Calu3 (cell line): ENCODE measurements around the gene PPP1R3G. TPM values are rescaled to one million over a fixed set of nuclear protein-coding genes. Genes with fewer than 3 reads are reported as not detected.

Experiments
- BruUV-seq: library from RNA; stranded (reverse); fragments of 400-500 nt; replicated peaks from 2 replicates; lab custom pipeline; 2021; lab: Mats Ljungman, UMichigan
- CTCF ChIA-PET: fragments of 300-600 bp; sonication (Branson Sonifier 250); formaldehyde crosslinking; loops from one replicate; lab custom pipeline; 2022; ENCODE audit warnings: antibody characterized with exemption; lab: Charles Lee
- DNase-seq: peaks from one replicate; pipeline ENCODE4 v3.0.0; 2022
- H3K27ac Mint-ChIP-seq: one replicate; pipeline ENCODE4 v1.8.0; 2022; ENCODE audit warnings: mixed read lengths; ENCODE audit not compliant: unreplicated experiment
- H3K27me3 Mint-ChIP-seq: one replicate; pipeline ENCODE4 v1.8.0; 2022; ENCODE audit warnings: mixed read lengths; ENCODE audit not compliant: unreplicated experiment
- H3K36me3 Mint-ChIP-seq: one replicate; pipeline ENCODE4 v1.8.0; 2022; ENCODE audit warnings: mild to moderate bottlenecking, moderate library complexity, mixed read lengths; ENCODE audit not compliant: insufficient read depth, unreplicated experiment
- H3K4me1 Mint-ChIP-seq: one replicate; pipeline ENCODE4 v1.8.0; 2022; ENCODE audit warnings: mild to moderate bottlenecking, low read depth, mixed read lengths; ENCODE audit not compliant: unreplicated experiment
- H3K4me3 Mint-ChIP-seq: one replicate; pipeline ENCODE4 v1.8.0; 2022; ENCODE audit warnings: mild to moderate bottlenecking, low read depth, moderate library complexity, mixed read lengths; ENCODE audit not compliant: unreplicated experiment
- H3K9me3 Mint-ChIP-seq: one replicate; pipeline ENCODE4 v1.8.0; 2022; ENCODE audit warnings: low read depth, mixed read lengths; ENCODE audit not compliant: unreplicated experiment
- intact Hi-C: fragments of 100-400 bp; cut with micrococcal nuclease; formaldehyde crosslinking; loops from one replicate; pipeline ENCODE4 v1.10.0; 2022; ENCODE audit not compliant: unreplicated experiment
- total RNA-seq: library from RNA; stranded (reverse); gene quantifications from 2 replicates; pipeline ENCODE4 v1.2.3, GENCODE V29; 2022
- TF ChIP-seq, protein P1 (sequence below): fragments of 200-600 bp; IDR thresholded peaks from one replicate; pipeline ENCODE4 v1.8.0; 2022; ENCODE audit warnings: antibody characterized with exemption; ENCODE audit not compliant: unreplicated experiment

The PPP1R3G gene
- total RNA-seq, 1 experiment from 2014 or later = 0.07 TPM

DNA sequence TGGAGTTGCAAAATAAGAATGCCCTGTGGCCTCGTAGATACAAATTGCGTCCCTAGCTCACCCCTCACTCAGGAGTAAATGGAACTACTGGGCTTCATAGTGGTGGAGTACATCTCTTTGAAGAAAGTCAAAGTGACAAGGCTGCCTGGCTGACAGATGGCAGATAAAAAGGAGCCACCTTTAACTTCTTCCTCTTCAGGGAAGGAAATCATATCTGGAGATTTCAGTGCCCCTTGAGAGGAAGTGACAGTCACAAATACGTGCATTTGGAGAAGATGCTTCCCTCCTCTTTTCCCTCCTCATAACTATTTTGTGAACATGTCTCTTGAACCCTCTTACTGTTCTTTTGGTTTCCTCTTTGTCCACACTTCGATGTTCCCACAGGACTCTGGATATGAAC is 43.2 kb downstream of the PPP1R3G start:
- CTCF ChIA-PET = no interaction called here
- H3K4me1 Mint-ChIP-seq = no peaks in the 10 kb centered on the region
- no peak for DNase-seq
- no peaks in the 10 kb centered on the region for H3K36me3 Mint-ChIP-seq
- no TSS peak for BruUV-seq
- H3K27ac Mint-ChIP-seq = no peak overlapping the region
- intact Hi-C loops = no loop called here
- no peak overlapping the region for H3K4me3 Mint-ChIP-seq
- H3K27me3 Mint-ChIP-seq = no peaks in the 10 kb centered on the region
- TF ChIP-seq, protein P1, sequence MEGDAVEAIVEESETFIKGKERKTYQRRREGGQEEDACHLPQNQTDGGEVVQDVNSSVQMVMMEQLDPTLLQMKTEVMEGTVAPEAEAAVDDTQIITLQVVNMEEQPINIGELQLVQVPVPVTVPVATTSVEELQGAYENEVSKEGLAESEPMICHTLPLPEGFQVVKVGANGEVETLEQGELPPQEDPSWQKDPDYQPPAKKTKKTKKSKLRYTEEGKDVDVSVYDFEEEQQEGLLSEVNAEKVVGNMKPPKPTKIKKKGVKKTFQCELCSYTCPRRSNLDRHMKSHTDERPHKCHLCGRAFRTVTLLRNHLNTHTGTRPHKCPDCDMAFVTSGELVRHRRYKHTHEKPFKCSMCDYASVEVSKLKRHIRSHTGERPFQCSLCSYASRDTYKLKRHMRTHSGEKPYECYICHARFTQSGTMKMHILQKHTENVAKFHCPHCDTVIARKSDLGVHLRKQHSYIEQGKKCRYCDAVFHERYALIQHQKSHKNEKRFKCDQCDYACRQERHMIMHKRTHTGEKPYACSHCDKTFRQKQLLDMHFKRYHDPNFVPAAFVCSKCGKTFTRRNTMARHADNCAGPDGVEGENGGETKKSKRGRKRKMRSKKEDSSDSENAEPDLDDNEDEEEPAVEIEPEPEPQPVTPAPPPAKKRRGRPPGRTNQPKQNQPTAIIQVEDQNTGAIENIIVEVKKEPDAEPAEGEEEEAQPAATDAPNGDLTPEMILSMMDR = no peak
- no peaks in the 10 kb centered on the region for H3K9me3 Mint-ChIP-seq

DNA sequence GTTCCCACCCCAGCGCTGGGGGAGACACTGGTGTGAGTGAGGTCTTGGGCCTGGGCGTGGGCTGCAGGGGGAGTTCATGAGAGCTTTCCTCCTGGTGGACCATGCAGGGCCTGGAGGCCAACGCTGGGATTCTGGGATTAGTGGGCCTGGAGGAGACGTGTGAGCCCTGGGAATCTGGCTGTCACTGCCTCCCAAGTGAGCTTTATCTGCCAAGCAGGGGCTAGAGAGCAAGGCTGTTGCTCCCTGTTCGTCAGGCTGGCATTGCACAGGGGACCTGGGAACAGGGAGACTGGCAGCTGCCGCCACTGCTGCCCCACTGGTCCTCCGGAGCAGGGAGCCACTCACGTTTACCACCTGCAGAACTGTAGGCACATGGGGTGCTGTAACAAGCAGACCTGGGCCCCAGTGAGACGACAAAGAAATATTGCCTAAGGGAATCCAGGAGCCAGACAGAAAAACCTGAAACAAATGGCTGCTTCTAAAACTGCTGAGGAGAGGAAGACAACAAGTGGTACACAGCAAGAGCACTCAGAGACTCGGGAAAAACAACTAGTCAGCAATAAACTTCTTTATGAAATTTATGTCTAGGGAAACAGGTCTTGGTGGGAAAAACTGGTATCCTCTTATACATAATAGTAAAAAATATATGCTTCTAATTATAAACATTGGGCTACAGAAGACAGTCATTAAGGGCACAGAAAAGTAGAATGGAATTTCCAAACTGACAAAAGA is 45.2 kb downstream of the PPP1R3G start:
- no peaks in the 10 kb centered on the region for H3K4me1 Mint-ChIP-seq
- no peak for DNase-seq
- CTCF ChIA-PET = no interaction called here
- no peaks in the 10 kb centered on the region for H3K27me3 Mint-ChIP-seq
- no peaks in the 10 kb centered on the region for H3K9me3 Mint-ChIP-seq
- H3K4me3 Mint-ChIP-seq = no peak overlapping the region
- no peaks in the 10 kb centered on the region for H3K36me3 Mint-ChIP-seq
- intact Hi-C loops = no loop called here
- no TSS peak for BruUV-seq
- no peak overlapping the region for H3K27ac Mint-ChIP-seq
- TF ChIP-seq, protein P1 = no peak

DNA sequence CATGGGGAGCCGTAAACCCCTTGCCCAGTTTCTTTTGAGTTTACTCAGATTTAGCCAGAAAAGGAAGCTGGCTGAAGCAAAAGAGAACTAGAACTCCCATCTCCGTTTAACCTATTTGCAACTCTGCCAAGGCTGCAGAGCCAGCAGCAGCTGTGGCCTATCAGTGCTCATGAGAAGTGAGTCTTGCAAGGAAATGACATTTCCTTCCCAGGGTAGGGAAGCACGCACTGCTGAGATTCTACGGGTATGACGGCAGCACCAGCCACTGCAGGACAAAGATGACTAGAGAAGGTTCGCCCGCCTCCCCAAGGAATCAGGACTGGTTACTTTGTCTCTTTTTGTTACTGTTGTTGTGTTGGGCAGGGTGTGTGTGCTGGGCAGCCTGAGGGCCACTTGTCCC is 47.6 kb downstream of the PPP1R3G start:
- Mint-ChIP-seq H3K9me3 (no peaks in the 10 kb centered on the region), H3K27me3 (no peaks in the 10 kb centered on the region), H3K27ac (no peak overlapping the region), H3K36me3 (no peaks in the 10 kb centered on the region), H3K4me3 (no peak overlapping the region), H3K4me1 (no peaks in the 10 kb centered on the region)
- TF ChIP-seq, protein P1 = no peak
- intact Hi-C loops = no loop called here
- no peak for DNase-seq
- BruUV-seq = no TSS peak
- CTCF ChIA-PET = no interaction called here

DNA sequence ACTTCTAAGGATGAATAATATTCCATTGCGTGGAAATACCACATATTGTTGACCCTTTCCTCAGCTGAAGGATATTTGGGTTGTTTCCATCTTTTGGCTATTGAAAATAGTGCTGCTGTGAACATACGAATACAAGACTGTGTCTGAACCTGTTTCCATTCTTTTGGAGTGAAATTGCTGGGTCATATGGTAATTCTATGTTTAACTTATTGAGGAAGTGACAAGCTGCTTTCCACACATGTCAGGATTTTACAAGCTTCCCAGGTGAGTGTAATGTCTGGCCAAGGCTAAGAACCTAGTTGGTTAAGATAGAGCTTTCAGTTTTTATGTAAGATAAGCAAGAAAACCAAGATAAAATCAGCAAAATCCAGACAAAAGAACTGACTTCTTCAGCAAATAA is 48.8 kb downstream of the PPP1R3G start:
- no peak for DNase-seq
- TF ChIP-seq, protein P1 = no peak
- CTCF ChIA-PET = no interaction called here

More for the DNA sequence above, 48.8 kb downstream of the PPP1R3G start:
- Mint-ChIP-seq H3K4me3 (no peak overlapping the region), H3K36me3 (no peaks in the 10 kb centered on the region), H3K27me3 (no peaks in the 10 kb centered on the region), H3K4me1 (no peaks in the 10 kb centered on the region), H3K9me3 (no peaks in the 10 kb centered on the region), H3K27ac (no peak overlapping the region)
- intact Hi-C loops = no loop called here
- no TSS peak for BruUV-seq
